ENCODE data around the gene CUL4A. TPM values are rescaled to one million over a fixed set of nuclear protein-coding genes. Genes with fewer than 3 reads are reported as not detected.

The CUL4A gene
- total and polyA plus RNA-seq, 2 donors (not counting 1 experiment from before 2014, with no cell fraction given): 37.5 to 80.4 TPM

DNA sequence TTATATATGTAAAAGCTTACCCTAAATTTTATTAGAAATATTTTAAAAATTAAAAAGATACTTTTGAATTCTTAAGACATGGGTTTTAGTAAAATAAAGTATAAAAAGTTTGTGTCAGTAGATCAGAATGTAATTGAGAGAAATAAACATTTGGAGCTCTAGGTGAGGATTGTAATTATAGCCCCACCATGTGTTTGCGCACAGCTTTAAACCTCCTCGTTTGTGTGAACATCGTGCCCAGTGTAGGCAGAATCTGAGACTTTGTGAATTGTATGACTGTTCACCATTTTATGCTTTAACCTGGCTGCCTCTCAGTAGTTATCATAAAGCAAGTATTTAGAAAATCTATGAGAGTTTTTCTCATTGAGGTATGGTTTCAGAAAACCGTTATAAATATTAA is 29.1 kb downstream of the CUL4A start:
- no peaks in the 10 kb centered on the region for H3K27me3 ChIP-seq (replicated peaks in 1 of 4; ENCODE audit: control extremely low read depth in 1 of 4, control insufficient read depth in 3 of 4, insufficient read depth in 4 of 4, low read length in 3 of 4)
- POLR2A ChIA-PET: no interaction called here
- CTCF ChIA-PET: no interaction called here
- H3K36me3 ChIP-seq (replicated peaks in 1 of 2; ENCODE audit: control extremely low read depth in 1 of 2, control insufficient read depth in 1 of 2, extremely low read depth in 1 of 2, insufficient read depth in 2 of 2, low read length in 1 of 2): peaks cover 0 to 71% of the 10 kb centered on the region in 2 experiments
- H4K20me1 ChIP-seq (ENCODE audit: control insufficient read depth, insufficient read depth, low read length, poor library complexity, severe bottlenecking): no peaks in the 10 kb centered on the region
- H3K27me3 Mint-ChIP-seq: no peaks in the 10 kb centered on the region
- no peak overlapping the region for H2AFZ ChIP-seq (ENCODE audit: insufficient read depth, low read depth, low read length, poor library complexity, severe bottlenecking)
- TF ChIP-seq EZH2 (IDR thresholded peaks at IDR 0.05; ENCODE audit: borderline replicate concordance, insufficient read depth, low read depth, low read length, poor library complexity, severe bottlenecking): no peak
- TF ChIP-seq, protein P1, sequence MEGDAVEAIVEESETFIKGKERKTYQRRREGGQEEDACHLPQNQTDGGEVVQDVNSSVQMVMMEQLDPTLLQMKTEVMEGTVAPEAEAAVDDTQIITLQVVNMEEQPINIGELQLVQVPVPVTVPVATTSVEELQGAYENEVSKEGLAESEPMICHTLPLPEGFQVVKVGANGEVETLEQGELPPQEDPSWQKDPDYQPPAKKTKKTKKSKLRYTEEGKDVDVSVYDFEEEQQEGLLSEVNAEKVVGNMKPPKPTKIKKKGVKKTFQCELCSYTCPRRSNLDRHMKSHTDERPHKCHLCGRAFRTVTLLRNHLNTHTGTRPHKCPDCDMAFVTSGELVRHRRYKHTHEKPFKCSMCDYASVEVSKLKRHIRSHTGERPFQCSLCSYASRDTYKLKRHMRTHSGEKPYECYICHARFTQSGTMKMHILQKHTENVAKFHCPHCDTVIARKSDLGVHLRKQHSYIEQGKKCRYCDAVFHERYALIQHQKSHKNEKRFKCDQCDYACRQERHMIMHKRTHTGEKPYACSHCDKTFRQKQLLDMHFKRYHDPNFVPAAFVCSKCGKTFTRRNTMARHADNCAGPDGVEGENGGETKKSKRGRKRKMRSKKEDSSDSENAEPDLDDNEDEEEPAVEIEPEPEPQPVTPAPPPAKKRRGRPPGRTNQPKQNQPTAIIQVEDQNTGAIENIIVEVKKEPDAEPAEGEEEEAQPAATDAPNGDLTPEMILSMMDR (IDR thresholded peaks at IDR 0.05): no peak
- no peaks in the 10 kb centered on the region for H3K9me3 Mint-ChIP-seq (ENCODE audit: insufficient read depth)
- no peak overlapping the region for H3K4me2 ChIP-seq (replicated peaks; ENCODE audit: low read depth, low read length, poor library complexity, severe bottlenecking)
- H3K9ac ChIP-seq (ENCODE audit: low read length): no peak overlapping the region
- no peak for ATAC-seq (ENCODE audit: low read depth)
- H3K4me3 Mint-ChIP-seq: no peak overlapping the region
- H3K9me3 ChIP-seq (ENCODE audit: control extremely low read depth in 1 of 3, control insufficient read depth in 2 of 3, insufficient read depth in 1 of 3, low read length in 2 of 3): no peaks in the 10 kb centered on the region
- no CpG with 5 or more reads among the region's 4 CpGs for WGBS (ENCODE audit: insufficient coverage)
- no peaks in the 10 kb centered on the region for H3K4me1 Mint-ChIP-seq
- H3K27ac ChIP-seq (ENCODE audit: low read length in 2 of 2): no peak overlapping the region
- H3K27ac Mint-ChIP-seq: no peak overlapping the region
- DNase-seq: no peak
- no peak overlapping the region for H3K4me3 ChIP-seq (ENCODE audit: control extremely low read depth in 1 of 5, extremely low read depth in 1 of 5, insufficient read depth in 1 of 5, low read depth in 2 of 5, low read length in 4 of 5)
- no peaks in the 10 kb centered on the region for H3K79me2 ChIP-seq (ENCODE audit: control insufficient read depth, insufficient read depth, low read length)
- H3K4me1 ChIP-seq (ENCODE audit: control insufficient read depth in 2 of 2, insufficient read depth in 2 of 2, low read length in 2 of 2): no peaks in the 10 kb centered on the region
- intact Hi-C loops (cut with micrococcal nuclease): no loop called here

DNA sequence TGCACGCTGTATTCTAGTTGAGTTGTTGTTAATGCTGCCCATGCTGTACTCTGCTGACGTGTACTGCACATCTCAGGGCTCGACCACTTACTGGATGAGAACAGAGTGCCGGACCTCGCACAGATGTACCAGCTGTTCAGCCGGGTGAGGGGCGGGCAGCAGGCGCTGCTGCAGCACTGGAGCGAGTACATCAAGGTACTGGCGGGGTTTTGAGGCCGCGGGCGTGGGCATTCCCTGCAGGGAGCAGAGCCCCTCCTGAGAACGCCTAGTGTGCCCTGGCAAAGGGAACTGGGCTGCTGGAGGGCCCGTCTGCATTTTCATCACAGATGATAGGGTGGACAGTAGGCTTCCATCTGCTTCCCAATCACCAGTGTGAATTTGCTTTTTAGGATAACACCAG is 29.9 kb downstream of the CUL4A start:
- H3K4me1 ChIP-seq (ENCODE audit: control insufficient read depth in 2 of 2, insufficient read depth in 2 of 2, low read length in 2 of 2): no peaks in the 10 kb centered on the region
- no peak overlapping the region for H3K4me3 Mint-ChIP-seq
- no peaks in the 10 kb centered on the region for H3K79me2 ChIP-seq (ENCODE audit: control insufficient read depth, insufficient read depth, low read length)
- no peaks in the 10 kb centered on the region for H4K20me1 ChIP-seq (ENCODE audit: control insufficient read depth, insufficient read depth, low read length, poor library complexity, severe bottlenecking)
- H3K4me1 Mint-ChIP-seq: no peaks in the 10 kb centered on the region
- no peaks in the 10 kb centered on the region for H3K27me3 Mint-ChIP-seq
- TF ChIP-seq EZH2 (IDR thresholded peaks at IDR 0.05; ENCODE audit: borderline replicate concordance, insufficient read depth, low read depth, low read length, poor library complexity, severe bottlenecking): no peak
- TF ChIP-seq, protein P1 (IDR thresholded peaks at IDR 0.05): no peak
- ChIA-PET POLR2A (no interaction called here), CTCF (no interaction called here)
- H3K9me3 ChIP-seq (ENCODE audit: control extremely low read depth in 1 of 3, control insufficient read depth in 2 of 3, insufficient read depth in 1 of 3, low read length in 2 of 3): no peaks in the 10 kb centered on the region
- no peak overlapping the region for H3K9ac ChIP-seq (ENCODE audit: low read length)
- H2AFZ ChIP-seq (ENCODE audit: insufficient read depth, low read depth, low read length, poor library complexity, severe bottlenecking): no peak overlapping the region
- H3K9me3 Mint-ChIP-seq (ENCODE audit: insufficient read depth): no peaks in the 10 kb centered on the region
- WGBS (ENCODE audit: insufficient coverage): 98% methylated on average over 14 of the region's 15 CpGs
- intact Hi-C loops (cut with micrococcal nuclease): no loop called here
- H3K27ac Mint-ChIP-seq: no peak overlapping the region
- H3K4me3 ChIP-seq (ENCODE audit: control extremely low read depth in 1 of 5, extremely low read depth in 1 of 5, insufficient read depth in 1 of 5, low read depth in 2 of 5, low read length in 4 of 5): no peak overlapping the region
- DNase-seq: no peak
- peaks cover 0 to 72% of the 10 kb centered on the region in 2 experiments for H3K36me3 ChIP-seq (replicated peaks in 1 of 2; ENCODE audit: control extremely low read depth in 1 of 2, control insufficient read depth in 1 of 2, extremely low read depth in 1 of 2, insufficient read depth in 2 of 2, low read length in 1 of 2)
- H3K4me2 ChIP-seq (replicated peaks; ENCODE audit: low read depth, low read length, poor library complexity, severe bottlenecking): no peak overlapping the region
- no peaks in the 10 kb centered on the region for H3K27me3 ChIP-seq (replicated peaks in 1 of 4; ENCODE audit: control extremely low read depth in 1 of 4, control insufficient read depth in 3 of 4, insufficient read depth in 4 of 4, low read length in 3 of 4)
- no peak overlapping the region for H3K27ac ChIP-seq (ENCODE audit: low read length in 2 of 2)
- ATAC-seq (ENCODE audit: low read depth): no peak
